ENCODE data around the gene ZFYVE28.

The ZFYVE28 gene

DNA sequence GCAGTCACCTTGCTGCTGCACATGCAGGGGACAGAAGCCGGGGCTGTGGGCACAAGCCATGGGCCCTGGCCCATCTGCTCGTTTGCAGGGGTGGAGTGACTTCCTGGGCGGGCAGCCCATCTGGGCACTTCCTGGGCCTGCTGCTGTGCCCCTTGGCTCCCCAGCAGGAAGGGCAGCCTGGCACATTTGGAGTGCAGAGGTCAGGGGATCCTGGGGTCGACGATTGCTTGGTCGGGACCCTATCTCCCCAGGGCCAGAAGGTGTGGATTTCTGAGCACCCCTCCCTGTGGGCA is 145.7 kb downstream of the ZFYVE28 start:
- ChIA-PET POLR2A (interaction anchor here (0.9 to 1.3 kb wide), 2 partner anchors 9 to 11 kb away, joined by 3 read pairs; partner anchors contain the start of gene MXD4), CTCF (no interaction called here)
- DNase-seq (ENCODE audit: extremely low spot score), result no peak
- TF ChIP-seq L3MBTL2 (conservative IDR thresholded peaks at IDR 0.05), result no peak
- no peak for TF ChIP-seq NFRKB (IDR thresholded peaks at IDR 0.05)
- no peak for TF ChIP-seq CTBP1 (IDR thresholded peaks at IDR 0.05; ENCODE audit: borderline replicate concordance)
- TF ChIP-seq SP1 (IDR thresholded peaks at IDR 0.05), result no peak
- no peak for TF ChIP-seq ELF4 (IDR thresholded peaks at IDR 0.05)

DNA sequence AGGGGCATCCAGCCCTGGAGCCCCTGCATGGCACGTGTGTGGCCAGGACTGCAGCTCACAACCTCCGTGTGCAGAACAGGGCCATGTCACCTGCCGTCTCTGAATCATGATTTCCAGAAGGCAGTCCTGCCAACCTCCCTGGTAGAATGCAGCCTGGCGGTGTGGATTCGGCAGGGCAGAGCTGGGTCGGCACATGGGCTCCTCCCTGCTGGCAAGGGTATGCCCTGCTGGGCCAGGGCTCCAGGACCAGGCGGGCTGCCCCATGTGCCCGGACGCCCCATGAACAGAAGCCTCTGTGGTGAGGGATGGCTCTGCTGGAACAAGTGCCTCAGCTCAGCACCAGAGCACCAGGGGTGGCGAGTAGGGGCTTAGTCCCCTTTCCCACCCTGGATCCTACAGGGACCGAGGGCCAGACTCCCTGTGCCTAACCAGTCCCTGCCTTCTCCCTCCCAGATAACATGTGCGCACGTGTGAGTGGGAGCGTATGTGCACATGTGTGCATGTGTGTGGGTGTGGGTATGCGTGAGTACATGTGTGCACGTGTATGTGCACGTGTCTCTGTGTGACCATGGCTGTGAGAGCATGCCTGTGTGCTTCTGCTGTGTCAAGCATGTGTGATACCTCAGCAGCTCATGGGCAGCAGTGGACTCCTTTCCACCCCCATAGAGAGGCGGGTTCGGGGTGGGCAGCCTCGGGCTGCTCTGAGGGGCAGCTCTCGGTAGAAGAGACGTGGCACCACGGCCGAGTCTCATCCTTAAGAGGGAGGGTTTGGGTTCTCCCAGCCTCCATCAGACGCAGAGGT is 146.2 kb downstream of the ZFYVE28 start:
- ChIA-PET POLR2A (interaction anchor here (1.1 to 1.3 kb wide), 2 partner anchors 10 kb away, joined by 3 read pairs; partner anchors contain the start of gene MXD4), CTCF (no interaction called here)
- no peak for TF ChIP-seq SP1 (IDR thresholded peaks at IDR 0.05)
- TF ChIP-seq FOXK2 (IDR thresholded peaks at IDR 0.05), result no peak
- no peak for TF ChIP-seq HDGF (IDR thresholded peaks at IDR 0.05; ENCODE audit: borderline replicate concordance)
- no peak for TF ChIP-seq ZNF384 (IDR thresholded peaks at IDR 0.05)
- TF ChIP-seq FOXM1 (IDR thresholded peaks at IDR 0.05; ENCODE audit: borderline replicate concordance), result no peak
- TF ChIP-seq L3MBTL2 (conservative IDR thresholded peaks at IDR 0.05), result no peak
- TF ChIP-seq FOXA1 (IDR thresholded peaks at IDR 0.05), result no peak
- TF ChIP-seq NFRKB (IDR thresholded peaks at IDR 0.05), result no peak
- no peak for TF ChIP-seq LEF1 (IDR thresholded peaks at IDR 0.05; ENCODE audit: borderline replicate concordance)
- TF ChIP-seq TARDBP (IDR thresholded peaks at IDR 0.05), result no peak
- no peak for TF ChIP-seq BHLHE40 (IDR thresholded peaks at IDR 0.05; ENCODE audit: borderline replicate concordance)
- no peak for TF ChIP-seq ELF4 (IDR thresholded peaks at IDR 0.05)
- TF ChIP-seq ARNT (IDR thresholded peaks at IDR 0.05), result no peak
- no peak for TF ChIP-seq SUZ12 (IDR thresholded peaks at IDR 0.05)
- TF ChIP-seq, protein P1, sequence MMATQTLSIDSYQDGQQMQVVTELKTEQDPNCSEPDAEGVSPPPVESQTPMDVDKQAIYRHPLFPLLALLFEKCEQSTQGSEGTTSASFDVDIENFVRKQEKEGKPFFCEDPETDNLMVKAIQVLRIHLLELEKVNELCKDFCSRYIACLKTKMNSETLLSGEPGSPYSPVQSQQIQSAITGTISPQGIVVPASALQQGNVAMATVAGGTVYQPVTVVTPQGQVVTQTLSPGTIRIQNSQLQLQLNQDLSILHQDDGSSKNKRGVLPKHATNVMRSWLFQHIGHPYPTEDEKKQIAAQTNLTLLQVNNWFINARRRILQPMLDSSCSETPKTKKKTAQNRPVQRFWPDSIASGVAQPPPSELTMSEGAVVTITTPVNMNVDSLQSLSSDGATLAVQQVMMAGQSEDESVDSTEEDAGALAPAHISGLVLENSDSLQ (IDR thresholded peaks at IDR 0.05), result no peak
- TF ChIP-seq CTBP1 (IDR thresholded peaks at IDR 0.05; ENCODE audit: borderline replicate concordance), result no peak
- no peak for DNase-seq (ENCODE audit: extremely low spot score)

DNA sequence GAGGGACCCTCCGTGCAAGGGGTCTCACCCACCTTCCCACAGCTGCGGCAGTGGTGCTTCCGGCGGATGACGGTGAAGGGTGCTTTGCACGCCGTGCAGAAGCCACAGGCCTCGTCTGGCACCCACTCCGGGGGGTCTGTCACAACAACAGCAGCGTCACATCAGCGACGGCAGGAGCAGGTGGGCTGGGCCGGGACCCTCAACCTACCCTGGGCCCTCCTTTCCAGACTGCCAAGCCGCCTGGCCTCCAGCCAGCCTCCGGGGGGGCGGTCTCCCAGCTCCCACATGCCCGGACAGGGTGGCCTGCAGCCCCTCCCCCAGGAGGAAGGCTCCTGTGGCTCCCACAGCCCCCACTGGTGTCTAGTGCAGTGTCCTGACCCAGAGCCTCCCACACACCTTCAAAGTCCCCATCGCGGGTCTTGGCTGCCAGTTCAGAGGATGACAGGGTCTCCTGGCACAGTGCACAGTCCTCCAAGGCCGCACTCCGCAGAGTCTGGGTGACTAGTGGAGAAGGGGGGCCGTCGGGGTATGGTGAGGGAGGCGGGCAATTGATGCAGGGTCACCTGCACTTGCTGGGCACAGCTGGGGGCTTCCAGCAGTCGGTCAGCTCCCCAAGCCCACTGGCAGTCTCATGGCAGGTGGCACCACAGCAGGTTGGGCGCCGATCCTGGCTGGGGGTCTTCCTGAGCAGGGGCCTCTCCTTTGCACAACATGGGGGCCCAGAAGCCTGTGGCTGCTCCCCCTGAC is 147.0 kb downstream of the ZFYVE28 start:
- ChIA-PET CTCF (no interaction called here), POLR2A (interaction anchor here (1.1 kb wide), 1 partner anchor 9 kb away, joined by 3 read pairs; the partner anchor contains the start of gene MXD4)
- no peak for DNase-seq (ENCODE audit: extremely low spot score)
- TF ChIP-seq LEF1 (IDR thresholded peaks at IDR 0.05; ENCODE audit: borderline replicate concordance), result no peak
- no peak for TF ChIP-seq SP1 (IDR thresholded peaks at IDR 0.05)
- no peak for TF ChIP-seq ARNT (IDR thresholded peaks at IDR 0.05)
- TF ChIP-seq L3MBTL2 (conservative IDR thresholded peaks at IDR 0.05), result no peak
- TF ChIP-seq FOXK2 (IDR thresholded peaks at IDR 0.05), result no peak
- TF ChIP-seq CTBP1 (IDR thresholded peaks at IDR 0.05; ENCODE audit: borderline replicate concordance), result no peak

DNA sequence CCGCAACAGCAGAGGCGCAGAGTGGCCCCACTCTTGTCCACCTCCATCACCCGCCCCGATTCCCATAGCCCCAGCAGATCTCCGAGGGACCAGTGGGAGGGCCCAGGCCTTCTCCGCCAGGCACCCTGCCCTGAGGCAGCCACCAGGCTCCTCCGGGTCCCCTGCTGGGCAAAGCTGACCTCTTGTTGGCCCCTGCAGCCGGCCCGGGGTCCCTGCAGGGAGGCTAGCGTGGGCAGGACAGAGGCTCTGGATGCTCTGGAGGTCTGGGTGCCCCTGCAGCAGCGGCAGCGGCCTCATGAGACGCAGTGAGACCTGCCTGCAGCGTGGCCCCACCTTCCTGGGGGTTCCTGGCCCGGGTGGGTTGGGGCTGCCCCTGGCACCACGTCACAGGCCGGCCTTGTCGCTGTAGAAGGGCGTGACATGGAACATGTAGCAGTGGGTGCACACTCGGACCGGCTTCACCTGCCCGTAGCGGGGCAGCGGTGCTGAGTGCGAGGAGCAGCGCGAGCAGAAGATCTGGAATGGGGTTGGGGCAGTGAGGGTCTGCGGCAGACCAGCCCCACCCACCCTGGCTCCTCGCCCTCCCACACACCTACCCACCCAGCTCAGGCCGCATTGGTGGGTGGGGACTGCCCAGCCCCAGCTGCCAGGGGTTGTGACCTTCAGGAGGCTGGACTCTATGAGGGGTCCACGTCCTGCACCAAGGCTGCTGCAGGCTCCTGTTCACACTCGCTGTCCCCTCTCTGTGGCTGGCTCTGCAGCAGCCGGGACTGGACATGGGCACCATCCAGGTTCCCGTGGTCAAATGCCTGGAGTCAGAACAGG is 147.9 kb downstream of the ZFYVE28 start:
- DNase-seq (ENCODE audit: extremely low spot score), result no peak
- no peak for TF ChIP-seq ELF4 (IDR thresholded peaks at IDR 0.05)
- ChIA-PET CTCF (no interaction called here), POLR2A (no interaction called here)

DNA sequence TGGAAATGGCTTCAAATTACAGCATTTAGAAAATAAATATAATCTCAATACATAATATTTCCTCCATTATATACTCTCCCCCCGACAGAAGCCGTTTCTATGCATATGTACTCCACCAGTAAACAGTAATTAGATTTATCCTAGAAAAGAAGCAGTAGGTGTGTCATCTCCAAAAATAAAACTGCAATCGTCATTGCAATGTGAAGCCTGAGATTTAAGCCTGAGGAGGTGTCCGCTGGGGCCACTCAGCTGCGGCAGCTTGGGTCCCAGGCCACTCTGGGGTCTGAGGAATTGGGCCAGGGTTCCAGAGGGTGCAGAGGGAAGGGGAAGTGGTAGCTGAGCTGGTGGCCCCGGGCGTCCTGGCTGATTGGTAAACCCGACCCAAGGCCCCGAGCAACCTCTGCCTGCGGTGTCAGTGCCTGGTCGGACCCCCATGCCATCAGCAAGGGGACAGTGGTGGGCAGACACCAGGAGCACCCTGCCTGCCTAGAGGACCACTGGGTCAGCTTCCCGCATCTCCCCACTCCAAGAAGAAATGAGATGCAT is 148.8 kb downstream of the ZFYVE28 start:
- ChIA-PET POLR2A (no interaction called here), CTCF (no interaction called here)
- TF ChIP-seq FOXK2 (IDR thresholded peaks at IDR 0.05), result no peak
- no peak for TF ChIP-seq NFRKB (IDR thresholded peaks at IDR 0.05)
- TF ChIP-seq L3MBTL2 (conservative IDR thresholded peaks at IDR 0.05), result no peak
- TF ChIP-seq TARDBP (IDR thresholded peaks at IDR 0.05), result no peak
- TF ChIP-seq LEF1 (IDR thresholded peaks at IDR 0.05; ENCODE audit: borderline replicate concordance), result no peak
- TF ChIP-seq ARNT (IDR thresholded peaks at IDR 0.05), result no peak
- no peak for TF ChIP-seq BHLHE40 (IDR thresholded peaks at IDR 0.05; ENCODE audit: borderline replicate concordance)
- no peak for TF ChIP-seq FOXM1 (IDR thresholded peaks at IDR 0.05; ENCODE audit: borderline replicate concordance)
- no peak for TF ChIP-seq SP1 (IDR thresholded peaks at IDR 0.05)
- no peak for TF ChIP-seq FOXA1 (IDR thresholded peaks at IDR 0.05)
- TF ChIP-seq ELF4 (IDR thresholded peaks at IDR 0.05), result no peak
- TF ChIP-seq HDGF (IDR thresholded peaks at IDR 0.05; ENCODE audit: borderline replicate concordance), result no peak
- TF ChIP-seq CTBP1 (IDR thresholded peaks at IDR 0.05; ENCODE audit: borderline replicate concordance), result no peak
- no peak for TF ChIP-seq ZNF384 (IDR thresholded peaks at IDR 0.05)
- TF ChIP-seq SUZ12 (IDR thresholded peaks at IDR 0.05), result no peak
- TF ChIP-seq, protein P1 (IDR thresholded peaks at IDR 0.05), result no peak
- no peak for DNase-seq (ENCODE audit: extremely low spot score)

DNA sequence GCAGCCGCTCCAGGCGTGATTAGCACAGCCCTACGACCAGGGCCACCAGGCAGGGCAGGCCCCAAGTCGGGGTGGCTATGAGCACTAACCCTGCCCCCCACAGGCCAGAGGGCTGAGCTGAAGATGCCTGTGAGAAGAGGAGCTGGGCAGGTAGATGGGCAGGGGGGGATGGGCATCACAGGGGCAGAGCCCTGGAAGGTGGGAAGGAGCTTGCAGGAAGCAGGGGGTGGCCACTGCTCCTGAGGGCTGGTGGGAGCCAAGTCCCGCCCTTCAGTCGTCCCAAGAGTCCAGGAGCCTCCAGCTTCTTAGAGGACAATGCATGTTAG is 149.3 kb downstream of the ZFYVE28 start:
- ChIA-PET POLR2A (no interaction called here), CTCF (no interaction called here)
- no peak for DNase-seq (ENCODE audit: extremely low spot score)
- TF ChIP-seq SUZ12 (IDR thresholded peaks at IDR 0.05) (no peak), LEF1 (IDR thresholded peaks at IDR 0.05; ENCODE audit: borderline replicate concordance) (no peak), ELF4 (IDR thresholded peaks at IDR 0.05) (no peak), ARNT (IDR thresholded peaks at IDR 0.05) (no peak)

Data from HEK293T (cell line).